Gastrocnemius medialis (tissue), 4 donors: Measurements from ENCODE around the gene ADAM23.

Experiments used
- CTCF ChIP-seq, 5 experiments: fragments of 450-650 bp in 3 of 5; fragments of 200-600 bp in 2 of 5; sonication (generic) in 2 of 5; IDR thresholded peaks in 4 of 5; conservative IDR thresholded peaks in 1 of 5; 1 replicate in 4 of 5; 2 replicates in 1 of 5; pipeline ENCODE4 v1.5.1; 2016 to 2019; ENCODE audit warnings: antibody characterized with exemption in 5 of 5, mild to moderate bottlenecking in 3 of 5, moderate library complexity in 3 of 5
- POLR2A ChIP-seq, 2 donors: fragments of 450-650 bp; IDR thresholded peaks; one replicate each; pipeline ENCODE4 v1.6.1; 2017; ENCODE audit warnings: antibody characterized with exemption in 2 of 2, mild to moderate bottlenecking in 2 of 2, moderate library complexity in 2 of 2

GRCh38 chr2:206477296-206477695, 34.0 kb downstream of the ADAM23 start:
- TF ChIP-seq CTCF (IDR thresholded peaks at IDR 0.05 in 4 of 5, conservative IDR thresholded peaks at IDR 0.05 in 1 of 5) (no peak), POLR2A (IDR thresholded peaks at IDR 0.05) (no peak)
